K562 treated with DMSO at 1 percent for 12 hours (cell line): ENCODE results near the gene VSTM1. TPM values are rescaled to one million over a fixed set of nuclear protein-coding genes. Genes with fewer than 3 reads are reported as not detected.

ENCODE experiments used
- total RNA-seq: library from RNA; unstranded; fragments of 300-600 nt; gene quantifications from 2 replicates; pipeline ENCODE4 v1.2.3, GENCODE V29; 2022; ENCODE audit not compliant: insufficient read depth

VSTM1 gene
- total RNA-seq, result not detected in 2 replicates

GRCh38 chr19:54063350-54064116 is at the start of gene VSTM1:
VSTM1 (minus strand) TSS chr19:54063897; CDS start chr19:54063777, 120 bp downstream.

GRCh38 chr19:54102421-54103169 is 38.9 kb upstream of the VSTM1 start, which contains the start of gene NDUFA3:
NDUFA3 (plus strand) TSS chr19:54102855; CDS start chr19:54102879, 24 bp downstream.

GRCh38 chr19:54100561-54100960 is 36.9 kb upstream of the VSTM1 start, which contains the start of gene OSCAR:
OSCAR (minus strand) TSS chr19:54100803; CDS start chr19:54100792, 11 bp downstream.

GRCh38 chr19:54081032-54081431 is 17.3 kb upstream of the VSTM1 start, which contains the start of gene TARM1:
TARM1 (minus strand) TSS chr19:54081365; CDS start chr19:54081340, 25 bp downstream.

GRCh38 chr19:53991224-53992113 is 72.2 kb downstream of the VSTM1 start, which contains the start of gene CACNG6:
CACNG6 (plus strand) TSS chr19:53991637; CDS start chr19:53992878, 1,241 bp downstream.

Other genes starting within 250 kb of the VSTM1 start
- 0.23 TPM in 1 of 2 replicates, not detected in the other for gene NLRP12, start 239.6 kb downstream of the VSTM1 start, total RNA-seq
- 16.5 and 32.0 TPM in 2 replicates for gene MYADM, start 196.0 kb downstream of the VSTM1 start, total RNA-seq
- gene PRKCG, start 181.7 kb downstream of the VSTM1 start, total RNA-seq, result not detected in 2 replicates
- not detected in 2 replicates for gene CACNG7, start 154.6 kb downstream of the VSTM1 start, total RNA-seq
- not detected in 2 replicates for gene CACNG8, start 101.0 kb downstream of the VSTM1 start, total RNA-seq
- not detected in 2 replicates for gene CACNG6, start 72.3 kb downstream of the VSTM1 start, total RNA-seq
- not detected in 2 replicates for gene TARM1, start 17.5 kb upstream of the VSTM1 start, total RNA-seq
- 0.81 and 2.3 TPM in 2 replicates for gene OSCAR, start 36.9 kb upstream of the VSTM1 start, total RNA-seq
- 99.7 and 108 TPM in 2 replicates for gene NDUFA3, start 39.0 kb upstream of the VSTM1 start, total RNA-seq
- 6.7 and 10.4 TPM in 2 replicates for gene TFPT, start 51.8 kb upstream of the VSTM1 start, total RNA-seq
- 63.2 and 71.2 TPM in 2 replicates for gene PRPF31, start 51.9 kb upstream of the VSTM1 start, total RNA-seq
- gene CNOT3, start 73.9 kb upstream of the VSTM1 start, total RNA-seq, result 34.4 and 66.8 TPM in 2 replicates
- 5.8 and 6.1 TPM in 2 replicates for gene LENG1, start 95.8 kb upstream of the VSTM1 start, total RNA-seq
- 7.6 TPM in 1 of 2 replicates, not detected in the other for gene TMC4, start 109.3 kb upstream of the VSTM1 start, total RNA-seq
- 154 and 235 TPM in 2 replicates for gene MBOAT7, start 125.7 kb upstream of the VSTM1 start, total RNA-seq
- gene TSEN34, start 127.4 kb upstream of the VSTM1 start, total RNA-seq, result 64.9 and 72.2 TPM in 2 replicates
- 5,624 and 9,005 TPM in 2 replicates for gene RPS9, start 137.0 kb upstream of the VSTM1 start, total RNA-seq
- gene LILRB3, start 159.1 kb upstream of the VSTM1 start, total RNA-seq, result not detected in 2 replicates
- gene LILRA6, start 178.9 kb upstream of the VSTM1 start, total RNA-seq, result not detected in 2 replicates
- not detected in 2 replicates for gene LILRB5, start 193.4 kb upstream of the VSTM1 start, total RNA-seq
- not detected in 2 replicates for gene LILRB2, start 217.2 kb upstream of the VSTM1 start, total RNA-seq
- gene LILRA5, start 249.3 kb upstream of the VSTM1 start, total RNA-seq, result 0.86 TPM in 1 of 2 replicates, not detected in the other